Stimulated activated CD8-positive, alpha-beta memory T cell treated with anti-CD3 and anti-CD28 coated beads, Interleukin-4, amount 100 ng/mL, for 48 hours (primary cell): ENCODE results near the gene SGK1.
"Not testable (repeated sequence)": the region's sequence is repeated elsewhere in the genome, so short reads cannot be mapped to it uniquely, and the experiment has no call there.

ENCODE experiments used
- DNase-seq: peaks from one replicate; pipeline ENCODE4 v3.0.0-alpha.2; 2020

Gene SGK1

GRCh38 chr6:134326192-134326591 lies 8.3 kb upstream of the SGK1 start:
- DNase-seq: not testable (repeated sequence)

- no peak for DNase-seq
Observed at GRCh38 chr6:134324766-134325165, 6.9 kb upstream of the SGK1 start.

GRCh38 chr6:134324141-134324540 lies 6.2 kb upstream of the SGK1 start:
- DNase-seq: no peak

- no peak for DNase-seq
Observed at GRCh38 chr6:134323698-134324097, 5.8 kb upstream of the SGK1 start.

DNA sequence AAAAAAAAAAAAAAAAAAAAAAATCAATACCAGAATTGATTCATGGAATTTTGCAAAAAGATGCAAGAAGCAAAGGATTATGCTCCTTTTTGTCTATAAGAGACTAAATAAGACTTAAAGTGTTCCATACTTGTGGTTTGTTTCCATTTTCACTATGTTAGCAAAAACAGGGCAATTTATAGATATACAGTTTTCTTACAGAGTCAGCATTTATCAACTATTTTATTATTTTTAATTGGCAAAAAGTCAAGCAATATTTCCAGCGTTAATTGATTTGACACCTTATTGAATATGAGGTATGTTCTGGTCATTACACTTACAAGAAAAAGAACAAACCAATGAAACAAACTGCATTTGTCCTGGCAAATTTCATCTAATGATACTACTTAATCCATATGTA lies 5.4 kb upstream of the SGK1 start:
- DNase-seq: no peak

GRCh38 chr6:134322216-134322615 lies 4.3 kb upstream of the SGK1 start:
- DNase-seq: no peak

DNA sequence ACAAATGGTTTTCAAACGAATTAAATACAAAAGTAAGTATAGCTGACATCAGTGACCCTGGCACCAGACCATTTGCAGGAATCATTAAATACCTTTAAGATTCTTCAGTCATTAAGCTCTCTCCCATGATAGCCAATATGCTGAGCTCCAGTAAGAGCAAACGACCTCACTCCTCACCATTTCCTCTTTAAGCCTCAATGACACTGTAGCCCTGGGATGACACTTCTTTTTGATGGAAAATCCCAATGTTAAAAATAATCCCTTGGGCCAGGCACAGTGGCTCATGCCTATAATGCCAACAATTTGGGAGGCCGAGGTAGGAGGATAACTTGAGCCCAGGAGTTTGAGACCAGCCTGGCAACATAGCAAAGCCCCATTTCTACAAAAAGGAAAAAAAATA lies 3.3 kb upstream of the SGK1 start:
- no peak for DNase-seq

DNA sequence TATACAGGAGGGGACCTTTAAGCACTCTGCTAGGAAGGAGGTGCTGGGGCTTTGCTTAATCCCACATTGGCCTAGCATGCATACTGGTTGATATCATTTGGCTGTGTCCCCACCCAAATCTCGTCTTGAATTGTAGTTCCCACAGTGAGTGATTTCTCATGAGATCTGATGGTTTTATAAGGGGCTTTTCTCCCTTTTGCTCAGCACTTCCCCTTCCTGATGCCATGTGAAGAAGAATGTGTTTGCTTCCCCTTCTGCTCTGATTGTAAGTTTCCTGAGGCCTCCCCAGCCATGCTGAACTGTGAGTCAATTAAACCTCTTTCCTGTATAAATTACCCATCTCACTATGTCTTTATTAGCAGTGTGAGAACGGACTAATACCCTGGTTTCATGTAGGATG lies 1.8 kb upstream of the SGK1 start:
- not testable (repeated sequence) for DNase-seq

GRCh38 chr6:134318974-134319281 lies 1.0 kb upstream of the SGK1 start:
- no peak for DNase-seq

GRCh38 chr6:134318236-134318973 lies 493 bp upstream of the SGK1 start:
- DNase-seq: no peak

GRCh38 chr6:134316733-134317431 lies 1.0 kb downstream of the SGK1 start:
- DNase-seq: no peak

DNA sequence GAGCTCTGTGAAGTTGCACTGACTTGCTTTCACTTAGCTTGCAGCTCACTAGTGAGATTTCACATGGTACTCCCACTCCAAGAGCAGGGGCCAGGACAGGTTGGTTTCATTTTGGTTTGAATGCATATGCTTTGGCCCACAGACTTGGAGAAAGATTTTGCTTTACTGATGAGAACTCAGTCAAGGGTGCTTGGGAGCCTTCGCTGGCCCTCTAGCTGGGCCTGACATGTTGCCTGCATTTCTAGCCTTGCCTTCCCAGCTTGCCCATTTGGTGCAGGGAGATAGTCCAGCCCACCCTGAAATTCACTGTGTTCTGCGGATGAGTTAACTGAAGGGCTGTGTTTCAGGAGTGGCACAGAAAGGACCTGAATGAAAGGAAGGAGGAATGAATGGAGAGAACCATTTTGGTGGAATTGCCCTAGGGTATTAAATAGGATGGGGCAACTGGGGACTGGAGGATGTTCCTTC lies 1.9 kb downstream of the SGK1 start:
- no peak for DNase-seq

GRCh38 chr6:134315189-134315588 lies 2.7 kb downstream of the SGK1 start:
- no peak for DNase-seq

GRCh38 chr6:134314006-134314821 lies 3.7 kb downstream of the SGK1 start:
- DNase-seq: no peak

DNA sequence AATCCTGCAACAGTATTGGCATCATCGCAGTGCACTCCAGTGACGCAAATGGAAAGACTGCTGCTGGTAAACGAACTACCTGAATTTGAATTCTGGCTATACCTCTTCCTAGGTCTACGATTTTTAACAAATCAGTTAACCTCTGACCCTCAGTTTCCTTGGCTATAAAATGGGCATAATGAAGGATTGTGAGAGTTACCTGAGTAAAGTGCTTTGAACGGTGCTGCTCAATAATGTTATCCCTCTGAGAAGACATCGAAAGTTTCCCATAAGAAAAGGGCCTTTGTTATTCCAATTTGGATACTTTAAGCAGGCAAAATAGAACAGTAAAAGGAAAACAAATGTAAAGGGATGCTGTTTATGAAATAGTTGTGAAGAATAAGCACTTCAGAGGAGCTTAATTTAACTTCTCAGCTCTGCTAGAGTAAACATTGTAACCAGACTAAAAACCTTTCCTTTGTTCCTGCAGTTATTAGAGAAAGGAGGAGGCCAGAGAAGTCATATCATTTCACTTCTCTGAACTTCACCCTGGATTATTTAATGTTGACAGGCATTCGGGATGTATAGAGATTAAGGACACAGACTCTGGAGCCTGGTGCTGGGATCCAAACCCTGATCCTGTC lies 5.8 kb downstream of the SGK1 start:
- no peak for DNase-seq

GRCh38 chr6:134310817-134311216 lies 7.1 kb downstream of the SGK1 start:
- DNase-seq: no peak

GRCh38 chr6:134309983-134310605 lies 7.8 kb downstream of the SGK1 start:
- no peak for DNase-seq

DNA sequence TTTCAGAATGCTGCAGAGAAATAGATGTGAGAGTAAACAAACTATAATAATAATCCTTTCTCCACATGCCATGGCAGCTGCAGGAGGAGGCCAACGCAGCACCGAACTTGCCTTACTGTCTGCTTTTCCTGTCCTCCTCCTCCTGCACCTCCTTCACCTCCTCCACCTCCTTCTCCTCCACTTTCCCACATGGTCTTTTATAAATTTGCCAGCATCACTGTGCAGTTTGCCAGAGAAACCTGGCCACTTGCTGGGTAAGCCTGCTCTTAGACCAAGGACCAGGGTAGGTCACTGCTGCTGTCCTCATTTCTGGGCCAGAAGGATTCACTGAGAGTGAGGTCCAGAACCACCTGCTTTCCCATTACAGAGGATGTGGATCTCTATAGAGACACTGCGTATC lies 8.7 kb downstream of the SGK1 start:
- no peak for DNase-seq

GRCh38 chr6:134308800-134309199 lies 9.1 kb downstream of the SGK1 start:
- DNase-seq: no peak

- DNase-seq: no peak
Observed at GRCh38 chr6:134307870-134308269, 10.0 kb downstream of the SGK1 start.

DNA sequence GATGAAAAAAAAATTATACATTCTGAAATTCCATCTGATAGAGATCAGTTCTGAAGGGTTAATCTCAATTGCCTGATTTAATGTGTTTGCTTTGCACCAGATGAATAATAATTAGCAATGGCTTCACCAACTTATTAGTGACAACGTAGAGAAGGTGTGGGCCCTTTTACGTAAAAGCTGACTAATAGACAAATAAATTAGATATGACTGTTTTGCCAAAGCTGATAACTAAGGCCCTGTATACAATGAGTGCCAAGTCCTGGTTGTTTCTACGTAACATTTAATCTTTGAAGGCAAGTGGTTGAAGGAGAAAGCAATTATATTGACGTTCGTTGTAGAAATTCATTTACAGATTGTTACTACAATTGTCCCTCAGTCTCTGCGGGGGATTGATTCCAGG lies 10.8 kb downstream of the SGK1 start:
- no peak for DNase-seq

DNA sequence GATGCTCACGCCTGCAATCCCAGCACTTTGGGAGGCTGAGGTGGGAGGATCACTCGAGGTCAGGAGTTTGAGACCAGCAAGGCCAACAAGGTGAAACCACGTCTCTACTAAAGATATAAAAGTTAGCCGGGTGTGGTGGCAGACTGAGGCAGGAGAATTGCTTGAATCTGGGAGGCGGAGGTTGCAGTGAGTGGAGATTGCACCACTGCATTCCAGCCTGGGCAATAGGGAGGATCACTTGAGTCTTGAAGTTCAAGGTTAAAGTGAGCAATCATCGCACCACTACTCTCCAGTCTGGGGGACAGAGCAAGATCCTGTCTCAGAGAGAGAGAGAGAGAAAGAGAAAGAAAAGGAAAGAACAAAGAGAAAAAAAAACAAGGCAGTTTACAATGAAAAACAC lies 13.5 kb downstream of the SGK1 start:
- DNase-seq: not testable (repeated sequence)

GRCh38 chr6:134303891-134304290 lies 14.0 kb downstream of the SGK1 start:
- DNase-seq: no peak
